Endothelial cell (in vitro differentiated cells): ENCODE results near the gene SFMBT2. TPM values are rescaled to one million over a fixed set of nuclear protein-coding genes. Genes with fewer than 3 reads are reported as not detected.

Experiments
- DNase-seq: peaks from one replicate; pipeline ENCODE4 v3.0.0; 2021; ENCODE audit warnings: low spot score
- H3K27ac Mint-ChIP-seq: one replicate; pipeline ENCODE4 v1.8.0; 2021; ENCODE audit warnings: mixed read lengths, inconsistent platforms; ENCODE audit not compliant: unreplicated experiment
- H3K27me3 Mint-ChIP-seq: one replicate; pipeline ENCODE4 v1.8.0; 2021; ENCODE audit warnings: mild to moderate bottlenecking, moderate library complexity, mixed read lengths, inconsistent platforms; ENCODE audit not compliant: unreplicated experiment
- H3K36me3 Mint-ChIP-seq: one replicate; pipeline ENCODE4 v1.8.0; 2021; ENCODE audit warnings: mild to moderate bottlenecking, low read depth, mixed read lengths, inconsistent platforms; ENCODE audit not compliant: unreplicated experiment
- H3K4me1 Mint-ChIP-seq: one replicate; pipeline ENCODE4 v1.8.0; 2021; ENCODE audit warnings: mild to moderate bottlenecking, mixed read lengths, inconsistent platforms; ENCODE audit not compliant: unreplicated experiment
- H3K4me3 Mint-ChIP-seq: one replicate; pipeline ENCODE4 v1.8.0; 2021; ENCODE audit warnings: mild to moderate bottlenecking, mixed read lengths, inconsistent platforms; ENCODE audit not compliant: unreplicated experiment
- H3K9me3 Mint-ChIP-seq: one replicate; pipeline ENCODE4 v1.8.0; 2021; ENCODE audit warnings: mixed read lengths, inconsistent platforms; ENCODE audit not compliant: unreplicated experiment
- total RNA-seq: library from RNA; stranded (reverse); fragmentation: NEBNext Ultra II Directional; extraction: Animal tissue kit (Norgen Biotek cat#: 25700); gene quantifications from one replicate; pipeline ENCODE4 v1.2.1, GENCODE V29; 2021; ENCODE audit not compliant: unreplicated experiment
- TF ChIP-seq, protein P1 (sequence below): fragments of 200-600 bp; sonication (generic); IDR thresholded peaks from one replicate; pipeline ENCODE4 v1.5.0; 2021; ENCODE audit warnings: antibody characterized with exemption; ENCODE audit not compliant: unreplicated experiment

Gene SFMBT2
- total RNA-seq, 1 donor from 2014 or later: 16.0 TPM

DNA sequence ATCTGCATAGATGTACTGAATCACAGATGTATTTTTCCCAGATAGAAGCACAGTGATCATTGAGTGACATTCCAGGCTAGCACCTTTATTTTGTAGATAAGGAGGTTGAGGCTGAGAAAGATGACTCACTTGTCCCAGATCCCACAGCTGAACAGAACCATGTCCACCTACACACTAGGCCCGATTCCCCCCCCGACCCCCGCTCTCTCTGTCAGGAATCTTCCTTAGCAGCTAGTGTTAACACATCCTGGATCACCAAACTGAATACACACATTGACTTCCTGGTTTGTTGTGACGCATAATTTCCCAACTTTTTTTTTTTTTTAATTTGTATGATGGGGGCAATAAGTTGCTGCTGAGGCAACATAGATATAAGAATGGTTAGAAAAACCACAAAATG is 5.2 kb downstream of the SFMBT2 start:
- H3K4me1 Mint-ChIP-seq: peaks cover 40% of the 10 kb centered on the region
- no peaks in the 10 kb centered on the region for H3K9me3 Mint-ChIP-seq
- H3K4me3 Mint-ChIP-seq: no peak overlapping the region
- peaks cover 15% of the 10 kb centered on the region for H3K27me3 Mint-ChIP-seq
- H3K27ac Mint-ChIP-seq: peak overlapping the region; percentile 62
- peaks cover 4% of the 10 kb centered on the region for H3K36me3 Mint-ChIP-seq
- DNase-seq: no peak
- TF ChIP-seq, protein P1, sequence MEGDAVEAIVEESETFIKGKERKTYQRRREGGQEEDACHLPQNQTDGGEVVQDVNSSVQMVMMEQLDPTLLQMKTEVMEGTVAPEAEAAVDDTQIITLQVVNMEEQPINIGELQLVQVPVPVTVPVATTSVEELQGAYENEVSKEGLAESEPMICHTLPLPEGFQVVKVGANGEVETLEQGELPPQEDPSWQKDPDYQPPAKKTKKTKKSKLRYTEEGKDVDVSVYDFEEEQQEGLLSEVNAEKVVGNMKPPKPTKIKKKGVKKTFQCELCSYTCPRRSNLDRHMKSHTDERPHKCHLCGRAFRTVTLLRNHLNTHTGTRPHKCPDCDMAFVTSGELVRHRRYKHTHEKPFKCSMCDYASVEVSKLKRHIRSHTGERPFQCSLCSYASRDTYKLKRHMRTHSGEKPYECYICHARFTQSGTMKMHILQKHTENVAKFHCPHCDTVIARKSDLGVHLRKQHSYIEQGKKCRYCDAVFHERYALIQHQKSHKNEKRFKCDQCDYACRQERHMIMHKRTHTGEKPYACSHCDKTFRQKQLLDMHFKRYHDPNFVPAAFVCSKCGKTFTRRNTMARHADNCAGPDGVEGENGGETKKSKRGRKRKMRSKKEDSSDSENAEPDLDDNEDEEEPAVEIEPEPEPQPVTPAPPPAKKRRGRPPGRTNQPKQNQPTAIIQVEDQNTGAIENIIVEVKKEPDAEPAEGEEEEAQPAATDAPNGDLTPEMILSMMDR: no peak

DNA sequence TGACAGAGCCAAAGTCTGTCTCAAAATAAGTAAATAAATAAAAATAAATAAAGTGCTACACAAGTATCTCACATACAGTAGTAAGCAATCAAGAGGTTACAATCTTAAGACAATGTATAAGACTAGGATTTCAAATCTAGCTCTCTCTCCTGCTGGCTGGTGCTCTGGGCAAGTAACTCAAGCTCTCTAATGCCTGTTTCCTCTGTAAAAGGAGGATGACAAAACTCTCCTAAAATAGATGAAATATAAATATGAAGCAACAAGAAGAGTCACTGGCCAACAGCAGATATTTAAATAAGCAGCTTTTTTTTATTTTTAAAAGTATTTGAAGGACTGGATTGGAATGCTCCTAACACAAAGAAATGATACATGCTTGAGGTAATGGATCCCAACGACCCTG is 7.2 kb downstream of the SFMBT2 start:
- no peak for DNase-seq
- Mint-ChIP-seq H3K9me3 (no peaks in the 10 kb centered on the region), H3K27me3 (peaks cover 5% of the 10 kb centered on the region), H3K27ac (no peak overlapping the region), H3K36me3 (no peaks in the 10 kb centered on the region), H3K4me1 (peaks cover 38% of the 10 kb centered on the region), H3K4me3 (no peak overlapping the region)
- TF ChIP-seq, protein P1: no peak

GRCh38 chr10:7401782-7402181 is 9.1 kb downstream of the SFMBT2 start:
- H3K9me3 Mint-ChIP-seq: no peaks in the 10 kb centered on the region
- no peaks in the 10 kb centered on the region for H3K36me3 Mint-ChIP-seq
- peaks cover 33% of the 10 kb centered on the region for H3K4me1 Mint-ChIP-seq
- no peak overlapping the region for H3K27ac Mint-ChIP-seq
- H3K4me3 Mint-ChIP-seq: no peak overlapping the region
- H3K27me3 Mint-ChIP-seq: peaks cover 4% of the 10 kb centered on the region
- no peak for DNase-seq
- TF ChIP-seq, protein P1: no peak

DNA sequence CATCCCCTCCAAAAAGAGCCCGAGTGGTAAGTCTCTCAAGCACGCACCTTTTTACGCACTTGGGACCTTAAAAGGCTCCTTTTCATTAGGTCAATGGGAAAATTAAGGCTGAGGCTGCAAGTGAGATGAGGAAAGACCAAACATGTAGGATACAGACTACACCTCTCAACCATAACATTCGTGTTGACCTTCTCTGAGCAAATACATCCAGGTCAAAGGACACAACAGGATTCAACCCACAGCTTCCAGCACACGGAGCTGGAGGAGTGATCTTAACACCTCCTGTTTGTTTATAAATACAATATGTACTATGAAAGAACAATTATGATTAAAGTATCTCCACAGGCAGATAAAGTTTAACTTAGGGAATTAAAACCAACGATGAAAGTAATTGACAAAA is 9.7 kb downstream of the SFMBT2 start:
- TF ChIP-seq, protein P1: no peak
- H3K9me3 Mint-ChIP-seq: no peaks in the 10 kb centered on the region
- H3K4me1 Mint-ChIP-seq: peaks cover 27% of the 10 kb centered on the region
- H3K27me3 Mint-ChIP-seq: peaks cover 2% of the 10 kb centered on the region
- DNase-seq: no peak
- no peak overlapping the region for H3K4me3 Mint-ChIP-seq
- H3K36me3 Mint-ChIP-seq: no peaks in the 10 kb centered on the region
- H3K27ac Mint-ChIP-seq: no peak overlapping the region

- no peak overlapping the region for H3K27ac Mint-ChIP-seq
- H3K36me3 Mint-ChIP-seq: no peaks in the 10 kb centered on the region
- peaks cover 2% of the 10 kb centered on the region for H3K27me3 Mint-ChIP-seq
- no peak for DNase-seq
- peaks cover 19% of the 10 kb centered on the region for H3K4me1 Mint-ChIP-seq
- TF ChIP-seq, protein P1: no peak
- no peaks in the 10 kb centered on the region for H3K9me3 Mint-ChIP-seq
- H3K4me3 Mint-ChIP-seq: no peak overlapping the region
Measured at GRCh38 chr10:7400068-7400715, 10.6 kb downstream of the SFMBT2 start.
